Measurements from ENCODE around the gene KLB. TPM values are rescaled to one million over a fixed set of nuclear protein-coding genes. Genes with fewer than 3 reads are reported as not detected.

Gene KLB
- total RNA-seq, 1 donor from 2014 or later = not detected

Small RNA genes within 50 kb of the gene (microRNA-seq; reads per million reads assigned to microRNA genes)
- not detected for gene MIR5591

Other genes starting within 250 kb of the KLB start
- gene WDR19, start 224.4 kb upstream of the KLB start, total RNA-seq = 25.9 and 35.1 TPM in 2 replicates
- gene RFC1, start 40.6 kb upstream of the KLB start, total RNA-seq = 36.4 and 51.4 TPM in 2 replicates
- gene RPL9, start 52.0 kb downstream of the KLB start, total RNA-seq = 4,018 and 4,391 TPM in 2 replicates
- gene LIAS, start 52.1 kb downstream of the KLB start, total RNA-seq = 14.5 and 16.6 TPM in 2 replicates
- gene UGDH, start 120.5 kb downstream of the KLB start, total RNA-seq = 48.0 and 58.2 TPM in 2 replicates
- 16.1 and 25.4 TPM in 2 replicates for gene SMIM14, start 231.9 kb downstream of the KLB start, total RNA-seq

Data from myocyte (in vitro differentiated cells).